ENCODE results near the gene IGF1R.
A peak's percentile ranks its signal among the peaks of the same experiment; 100 is the strongest.
"Not testable (repeated sequence)": the region's sequence is repeated elsewhere in the genome, so short reads cannot be mapped to it uniquely, and the experiment has no call there.

IGF1R gene

DNA sequence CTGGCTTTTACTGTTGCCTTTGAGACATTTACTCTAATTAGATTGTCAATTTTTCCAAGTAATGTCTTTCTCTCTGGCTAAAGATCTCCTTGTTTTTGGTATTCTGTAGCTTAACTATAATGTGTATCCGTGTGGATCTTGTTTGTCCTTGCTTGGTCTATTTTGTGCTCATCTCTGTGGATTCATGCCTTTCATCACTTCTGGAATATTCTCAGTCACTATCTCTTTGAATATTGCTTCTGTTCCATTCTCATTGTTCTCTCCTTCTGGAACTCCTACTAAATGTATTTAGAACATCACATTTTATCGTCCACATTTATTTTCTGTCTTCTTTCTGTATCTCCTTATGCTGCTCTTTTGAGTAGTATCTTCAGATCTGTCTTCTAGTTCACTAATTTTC is 346.6 kb downstream of the IGF1R start:
- H3K4me1 ChIP-seq (ENCODE audit: control insufficient read depth, insufficient read depth, low read length) = no peaks in the 10 kb centered on the region
- no peak overlapping the region for H3K4me3 ChIP-seq (ENCODE audit: low read depth, low read length)

DNA sequence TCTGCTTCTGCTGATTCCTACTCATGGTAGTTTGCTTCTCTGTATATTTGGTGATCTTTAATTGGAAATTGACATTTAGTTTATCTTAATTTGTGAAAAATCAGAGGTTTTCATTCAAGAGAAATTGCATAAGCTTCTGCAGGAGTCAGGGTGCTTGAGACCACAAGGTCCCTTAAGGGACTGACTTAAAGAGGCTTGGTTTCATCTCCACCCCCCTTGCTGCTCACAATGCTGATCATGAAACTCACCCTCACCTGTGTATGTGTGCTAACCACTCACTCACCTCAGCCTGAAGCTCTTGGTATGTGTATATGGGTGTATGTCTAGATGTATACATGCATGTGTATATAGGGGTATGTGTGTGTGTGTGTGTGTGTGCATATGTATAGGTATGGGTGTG is 347.8 kb downstream of the IGF1R start:
- H3K36me3 ChIP-seq (ENCODE audit: control insufficient read depth, insufficient read depth, low read length) = no peaks in the 10 kb centered on the region
- no peak overlapping the region for H3K4me3 ChIP-seq (ENCODE audit: low read depth, low read length)
- H3K9ac ChIP-seq (ENCODE audit: low read depth, low read length) = no peak overlapping the region
- H3K9me3 ChIP-seq (ENCODE audit: control insufficient read depth, insufficient read depth, low read length) = no peaks in the 10 kb centered on the region
- no peaks in the 10 kb centered on the region for H3K4me1 ChIP-seq (ENCODE audit: control insufficient read depth, insufficient read depth, low read length)
- H3K27me3 ChIP-seq (ENCODE audit: control insufficient read depth, insufficient read depth, low read length) = no peaks in the 10 kb centered on the region

More for the DNA sequence above, 346.6 kb downstream of the IGF1R start:
- no peak overlapping the region for H3K9ac ChIP-seq (ENCODE audit: low read depth, low read length)
- H3K27me3 ChIP-seq (ENCODE audit: control insufficient read depth, insufficient read depth, low read length) = no peaks in the 10 kb centered on the region
- no peaks in the 10 kb centered on the region for H3K9me3 ChIP-seq (ENCODE audit: control insufficient read depth, insufficient read depth, low read length)
- H3K36me3 ChIP-seq (ENCODE audit: control insufficient read depth, insufficient read depth, low read length) = no peaks in the 10 kb centered on the region

DNA sequence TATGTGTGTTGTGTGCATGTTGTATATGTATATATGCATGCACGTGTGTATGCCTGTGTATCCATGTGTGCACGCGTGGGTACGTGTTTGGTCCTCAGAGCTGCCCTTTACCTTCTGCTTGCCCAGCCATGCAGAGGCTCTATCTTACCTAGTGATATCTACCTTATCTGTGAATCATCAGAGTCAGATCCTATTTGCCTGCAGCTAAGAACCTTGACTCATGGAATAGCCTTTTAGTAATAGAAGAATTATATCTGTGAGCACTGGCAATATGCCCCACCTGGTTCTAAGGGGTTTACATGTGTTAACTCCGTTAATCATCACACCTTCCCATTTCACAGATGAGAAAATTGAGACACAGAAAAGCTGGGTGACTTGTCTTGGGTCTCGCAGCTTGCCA is 348.3 kb downstream of the IGF1R start:
- Histone ChIP-seq H3K4me1 (ENCODE audit: control insufficient read depth, insufficient read depth, low read length) (no peaks in the 10 kb centered on the region), H3K36me3 (ENCODE audit: control insufficient read depth, insufficient read depth, low read length) (no peaks in the 10 kb centered on the region), H3K9ac (ENCODE audit: low read depth, low read length) (no peak overlapping the region), H3K4me3 (ENCODE audit: low read depth, low read length) (no peak overlapping the region), H3K9me3 (ENCODE audit: control insufficient read depth, insufficient read depth, low read length) (no peaks in the 10 kb centered on the region), H3K27me3 (ENCODE audit: control insufficient read depth, insufficient read depth, low read length) (no peaks in the 10 kb centered on the region)

DNA sequence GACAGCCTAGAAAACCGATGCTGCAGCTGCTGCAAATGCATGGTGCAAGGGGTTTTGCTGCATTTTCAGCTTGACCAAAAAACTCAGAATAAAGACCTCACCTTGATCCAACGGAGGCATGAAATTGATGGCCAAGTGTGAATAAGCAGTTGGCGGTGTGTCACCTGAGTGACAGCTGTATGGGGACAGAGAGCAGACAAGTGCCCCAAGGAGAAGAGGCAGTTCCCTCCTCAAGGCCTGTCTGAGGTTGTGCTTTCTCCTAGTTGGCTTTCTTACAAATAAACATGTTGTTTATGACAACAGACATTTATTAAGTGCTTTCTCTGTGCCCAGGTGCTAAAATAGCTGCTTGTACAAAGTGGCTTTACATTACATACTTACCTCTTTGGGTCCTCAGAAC is 349.0 kb downstream of the IGF1R start:
- no peak overlapping the region for H3K4me3 ChIP-seq (ENCODE audit: low read depth, low read length)
- no peaks in the 10 kb centered on the region for H3K27me3 ChIP-seq (ENCODE audit: control insufficient read depth, insufficient read depth, low read length)
- H3K4me1 ChIP-seq (ENCODE audit: control insufficient read depth, insufficient read depth, low read length) = no peaks in the 10 kb centered on the region
- H3K9me3 ChIP-seq (ENCODE audit: control insufficient read depth, insufficient read depth, low read length) = no peaks in the 10 kb centered on the region
- no peak overlapping the region for H3K9ac ChIP-seq (ENCODE audit: low read depth, low read length)
- no peaks in the 10 kb centered on the region for H3K36me3 ChIP-seq (ENCODE audit: control insufficient read depth, insufficient read depth, low read length)

DNA sequence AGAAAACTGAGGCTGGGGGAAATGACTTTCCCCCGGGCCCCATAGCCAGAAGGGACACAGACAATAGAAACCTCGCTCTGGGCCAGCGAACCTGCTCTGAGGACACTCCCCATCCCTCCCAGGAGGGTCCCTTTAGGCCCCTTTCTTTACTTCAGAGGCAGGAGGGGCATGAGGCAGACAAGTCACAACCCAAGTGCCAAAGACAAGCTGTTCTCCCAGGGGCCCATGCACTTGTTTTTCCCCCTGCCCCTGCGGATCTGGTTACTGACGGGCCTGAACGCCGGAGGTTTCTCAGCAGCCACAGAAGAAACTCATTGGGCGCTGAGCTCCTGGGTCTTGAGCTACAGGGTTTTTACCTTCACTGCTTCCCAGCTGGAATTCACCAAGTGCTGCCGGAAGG is 349.4 kb downstream of the IGF1R start:
- Histone ChIP-seq H3K27me3 (ENCODE audit: control insufficient read depth, insufficient read depth, low read length) (no peaks in the 10 kb centered on the region), H3K36me3 (ENCODE audit: control insufficient read depth, insufficient read depth, low read length) (no peaks in the 10 kb centered on the region), H3K9ac (ENCODE audit: low read depth, low read length) (no peak overlapping the region), H3K4me3 (ENCODE audit: low read depth, low read length) (no peak overlapping the region), H3K4me1 (ENCODE audit: control insufficient read depth, insufficient read depth, low read length) (no peaks in the 10 kb centered on the region), H3K9me3 (ENCODE audit: control insufficient read depth, insufficient read depth, low read length) (no peaks in the 10 kb centered on the region)

DNA sequence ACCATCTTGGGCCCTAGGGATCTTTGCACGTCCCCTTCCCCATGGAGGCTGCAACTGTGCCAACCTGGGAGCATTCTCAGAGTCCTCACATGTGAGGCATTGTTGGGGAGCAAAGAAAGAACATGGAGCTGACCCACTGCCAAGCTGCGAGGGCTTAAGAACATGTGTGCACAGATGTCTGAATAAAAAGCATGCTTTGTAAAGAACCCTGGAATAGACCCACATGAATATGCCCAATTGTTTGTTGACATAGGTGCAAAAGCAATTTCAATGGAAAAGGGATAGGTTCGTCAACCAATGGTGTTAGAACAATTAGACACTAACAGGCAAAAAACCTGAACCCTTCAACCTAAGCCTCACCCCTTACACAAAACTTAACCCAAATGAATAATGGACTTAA is 349.9 kb downstream of the IGF1R start:
- H3K4me3 ChIP-seq (ENCODE audit: low read depth, low read length) = no peak overlapping the region
- no peaks in the 10 kb centered on the region for H3K9me3 ChIP-seq (ENCODE audit: control insufficient read depth, insufficient read depth, low read length)
- no peaks in the 10 kb centered on the region for H3K4me1 ChIP-seq (ENCODE audit: control insufficient read depth, insufficient read depth, low read length)
- no peaks in the 10 kb centered on the region for H3K27me3 ChIP-seq (ENCODE audit: control insufficient read depth, insufficient read depth, low read length)
- no peak overlapping the region for H3K9ac ChIP-seq (ENCODE audit: low read depth, low read length)
- H3K36me3 ChIP-seq (ENCODE audit: control insufficient read depth, insufficient read depth, low read length) = no peaks in the 10 kb centered on the region

DNA sequence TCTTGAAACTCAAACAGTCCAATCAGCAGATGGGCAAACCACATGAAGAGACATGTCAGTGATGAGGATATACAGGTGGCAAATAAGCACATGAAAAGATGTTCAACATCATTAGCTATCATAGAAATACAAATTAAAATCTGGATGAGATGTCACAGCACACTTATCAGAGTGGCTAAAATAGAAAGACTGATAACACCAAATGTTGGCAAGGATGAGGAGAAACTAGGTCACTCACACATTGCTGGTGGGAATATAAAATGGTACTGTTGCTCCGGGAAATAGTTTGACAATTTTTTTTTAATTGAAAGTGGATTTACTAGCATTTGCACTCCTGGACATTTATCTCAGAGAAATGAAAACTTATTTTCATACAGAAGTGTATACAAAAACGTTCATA is 350.9 kb downstream of the IGF1R start:
- no peaks in the 10 kb centered on the region for H3K9me3 ChIP-seq (ENCODE audit: control insufficient read depth, insufficient read depth, low read length)
- no peaks in the 10 kb centered on the region for H3K36me3 ChIP-seq (ENCODE audit: control insufficient read depth, insufficient read depth, low read length)
- H3K4me3 ChIP-seq (ENCODE audit: low read depth, low read length) = no peak overlapping the region
- H3K4me1 ChIP-seq (ENCODE audit: control insufficient read depth, insufficient read depth, low read length) = no peaks in the 10 kb centered on the region
- no peak overlapping the region for H3K9ac ChIP-seq (ENCODE audit: low read depth, low read length)
- no peaks in the 10 kb centered on the region for H3K27me3 ChIP-seq (ENCODE audit: control insufficient read depth, insufficient read depth, low read length)

DNA sequence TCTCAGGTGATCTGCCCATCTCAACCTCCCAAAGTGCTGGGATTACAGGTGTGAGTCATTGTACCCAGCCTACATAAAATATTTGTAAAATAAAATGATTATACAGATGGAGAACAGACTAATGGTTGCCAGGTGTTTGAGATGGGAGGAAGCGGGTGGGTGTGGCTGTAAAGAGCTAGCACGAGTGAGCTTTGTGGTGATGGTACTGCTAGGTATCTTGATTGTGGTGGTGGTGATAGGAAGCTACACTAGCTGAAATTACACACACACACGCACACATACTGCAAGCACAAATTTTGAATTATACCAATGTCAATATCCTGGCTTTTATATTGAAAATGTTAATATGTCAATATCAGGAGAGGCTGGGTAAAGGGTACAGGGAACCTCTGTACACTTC is 353.9 kb downstream of the IGF1R start:
- H3K9ac ChIP-seq (ENCODE audit: low read depth, low read length) = no peak overlapping the region
- no peak overlapping the region for H3K4me3 ChIP-seq (ENCODE audit: low read depth, low read length)
- no peaks in the 10 kb centered on the region for H3K9me3 ChIP-seq (ENCODE audit: control insufficient read depth, insufficient read depth, low read length)
- H3K36me3 ChIP-seq (ENCODE audit: control insufficient read depth, insufficient read depth, low read length) = no peaks in the 10 kb centered on the region
- no peaks in the 10 kb centered on the region for H3K27me3 ChIP-seq (ENCODE audit: control insufficient read depth, insufficient read depth, low read length)
- H3K4me1 ChIP-seq (ENCODE audit: control insufficient read depth, insufficient read depth, low read length) = no peaks in the 10 kb centered on the region

DNA sequence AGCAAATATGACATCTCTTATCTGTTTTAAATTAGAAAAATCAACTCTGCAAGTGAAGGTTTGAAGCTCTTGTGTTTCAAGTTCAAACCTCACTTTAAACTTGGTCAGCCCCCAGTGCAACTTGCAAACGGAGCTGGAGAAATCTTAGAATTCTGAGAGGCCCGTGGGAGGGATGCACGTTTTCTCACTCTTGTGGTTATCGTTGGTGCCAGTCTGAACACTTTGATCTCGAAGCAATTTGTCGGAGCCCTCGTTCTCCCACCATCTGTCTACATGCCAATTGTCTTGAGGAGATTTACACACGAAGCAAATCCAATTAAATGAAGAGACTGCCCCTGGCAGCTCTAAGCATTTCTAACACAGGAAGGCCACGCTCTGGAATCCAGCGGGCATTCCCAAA is 355.0 kb downstream of the IGF1R start:
- H3K9ac ChIP-seq (ENCODE audit: low read depth, low read length); H3K4me3 ChIP-seq (ENCODE audit: low read depth, low read length); H3K4me1 ChIP-seq (ENCODE audit: control insufficient read depth, insufficient read depth, low read length); H3K9me3 ChIP-seq (ENCODE audit: control insufficient read depth, insufficient read depth, low read length); H3K36me3 ChIP-seq (ENCODE audit: control insufficient read depth, insufficient read depth, low read length); H3K27me3 ChIP-seq (ENCODE audit: control insufficient read depth, insufficient read depth, low read length): not testable (repeated sequence)

DNA sequence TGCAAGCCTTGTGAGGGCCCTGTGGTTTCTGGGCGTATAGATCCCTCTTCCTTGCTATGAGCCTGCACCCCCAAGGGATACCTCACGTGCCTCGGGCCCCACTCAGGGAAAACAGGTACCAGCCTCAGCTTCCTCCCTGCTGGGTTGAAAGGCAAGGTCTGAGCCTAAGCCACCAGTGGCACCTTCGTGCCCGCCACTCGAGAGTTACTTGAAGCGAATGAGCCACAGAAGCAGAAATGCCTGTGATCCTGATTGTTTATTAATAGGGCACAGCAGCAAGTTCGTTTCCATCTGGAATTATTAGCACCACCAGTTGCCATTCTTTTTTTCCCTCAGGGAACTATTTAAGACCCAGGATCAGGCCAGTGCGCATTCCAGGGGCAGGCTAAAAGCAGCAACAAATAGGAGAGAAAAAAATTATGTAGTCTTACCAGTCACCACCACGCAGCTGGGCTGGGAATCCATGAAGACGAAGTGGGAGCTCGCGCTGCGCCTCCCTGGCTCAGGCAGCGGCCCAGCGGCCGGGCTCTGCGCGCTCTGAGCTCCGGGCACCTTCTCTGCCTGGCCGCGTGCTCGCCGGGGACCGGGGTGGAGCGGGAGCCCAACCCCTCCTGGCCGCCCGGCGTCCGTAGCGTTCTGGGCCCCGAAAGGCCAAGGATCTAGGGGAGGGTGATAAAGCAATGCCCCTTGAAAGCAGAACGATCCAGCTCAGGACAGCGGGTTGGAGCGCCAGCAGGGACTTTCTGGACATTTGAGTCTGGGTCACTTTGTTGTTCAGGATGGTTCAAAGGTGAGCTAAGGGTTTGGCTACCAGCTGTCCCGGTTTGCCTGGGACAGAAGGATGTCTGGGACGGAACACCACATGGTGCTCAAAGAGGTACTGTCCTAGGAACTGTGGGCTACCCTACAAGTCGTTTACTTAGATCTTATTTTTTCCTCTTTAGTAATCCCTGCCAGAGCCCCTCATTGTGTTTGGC is 356.9 kb downstream of the IGF1R start:
- not testable (repeated sequence) for H3K9me3 ChIP-seq (ENCODE audit: control insufficient read depth, insufficient read depth, low read length); H3K36me3 ChIP-seq (ENCODE audit: control insufficient read depth, insufficient read depth, low read length); H3K4me3 ChIP-seq (ENCODE audit: low read depth, low read length); H3K27me3 ChIP-seq (ENCODE audit: control insufficient read depth, insufficient read depth, low read length); H3K4me1 ChIP-seq (ENCODE audit: control insufficient read depth, insufficient read depth, low read length)
- peak overlapping the region; percentile 47 for H3K9ac ChIP-seq (ENCODE audit: low read depth, low read length)

DNA sequence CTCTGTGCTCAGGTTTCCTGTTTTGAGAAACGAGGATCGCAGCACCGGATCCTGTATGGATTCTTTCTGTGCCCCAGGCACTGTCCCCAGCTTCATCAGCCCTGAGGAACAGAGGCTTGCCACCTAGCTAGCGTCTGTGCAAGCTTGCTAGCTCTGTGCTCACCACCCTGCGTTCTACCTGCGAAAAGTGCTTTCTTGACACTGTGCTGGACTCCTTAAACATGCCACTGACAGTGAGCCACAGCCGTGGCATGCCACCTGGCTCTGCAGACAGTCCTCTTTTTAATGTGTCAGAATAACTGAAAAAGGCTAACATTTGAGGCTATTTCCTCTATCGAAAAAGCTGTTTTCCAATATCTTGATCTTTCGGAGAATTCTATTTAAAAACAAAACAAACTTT is 357.8 kb downstream of the IGF1R start:
- H3K4me1 ChIP-seq (ENCODE audit: control insufficient read depth, insufficient read depth, low read length) = no peaks in the 10 kb centered on the region

DNA sequence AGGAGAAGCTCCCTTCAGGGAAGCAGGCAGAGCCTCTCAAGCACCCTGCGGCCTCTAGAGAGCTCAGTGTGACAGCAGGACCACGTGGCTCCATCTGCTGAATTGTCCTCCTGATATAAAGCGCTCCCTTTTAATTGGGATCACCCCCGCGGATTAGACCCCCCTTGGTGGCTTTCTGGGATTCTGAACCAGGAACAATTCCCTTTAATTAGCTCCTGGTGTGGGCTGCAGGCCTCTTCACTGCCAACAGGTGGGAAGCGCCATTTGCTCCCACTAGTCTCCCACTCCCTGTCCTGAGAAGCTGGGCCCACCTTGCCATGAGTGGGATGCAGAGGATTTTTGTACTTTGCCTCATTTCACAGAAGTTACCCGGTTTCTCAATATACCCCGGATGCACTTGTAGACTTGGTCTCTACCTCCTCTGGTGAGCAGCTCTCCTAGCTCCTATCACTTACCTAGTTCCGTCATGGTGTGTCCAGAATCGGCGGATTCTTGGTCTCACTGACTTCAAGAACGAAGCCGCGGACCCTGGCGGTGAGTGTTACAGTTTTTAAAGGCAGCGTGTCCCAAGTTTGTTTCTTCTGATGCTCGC is 358.7 kb downstream of the IGF1R start:
- Histone ChIP-seq H3K27me3 (ENCODE audit: control insufficient read depth, insufficient read depth, low read length) (no peaks in the 10 kb centered on the region), H3K9me3 (ENCODE audit: control insufficient read depth, insufficient read depth, low read length) (no peaks in the 10 kb centered on the region), H3K36me3 (ENCODE audit: control insufficient read depth, insufficient read depth, low read length) (no peaks in the 10 kb centered on the region), H3K4me3 (ENCODE audit: low read depth, low read length) (no peak overlapping the region), H3K9ac (ENCODE audit: low read depth, low read length) (no peak overlapping the region), H3K4me1 (ENCODE audit: control insufficient read depth, insufficient read depth, low read length) (no peaks in the 10 kb centered on the region)

More for the DNA sequence above, 357.8 kb downstream of the IGF1R start:
- Histone ChIP-seq H3K9ac (ENCODE audit: low read depth, low read length) (no peak overlapping the region), H3K9me3 (ENCODE audit: control insufficient read depth, insufficient read depth, low read length) (no peaks in the 10 kb centered on the region), H3K27me3 (ENCODE audit: control insufficient read depth, insufficient read depth, low read length) (no peaks in the 10 kb centered on the region), H3K36me3 (ENCODE audit: control insufficient read depth, insufficient read depth, low read length) (no peaks in the 10 kb centered on the region), H3K4me3 (ENCODE audit: low read depth, low read length) (no peak overlapping the region)
